M059J (cell line): ENCODE measurements around the gene NFATC1. TPM values are rescaled to one million over a fixed set of nuclear protein-coding genes. Genes with fewer than 3 reads are reported as not detected.

Source experiments
- DNase-seq: peaks from one replicate; pipeline ENCODE4 v3.0.0-alpha.2; 2012; ENCODE audit warnings: low read depth
- total RNA-seq: library from RNA; depleted of rRNA; stranded (reverse); fragments of >200 nt; shearing (Covaris generic); gene quantifications from 2 replicates; pipeline ENCODE4 v1.2.3, GENCODE V29; 2014

The NFATC1 gene
- total RNA-seq, 1 experiment from 2014 or later: 0.79 TPM

DNA sequence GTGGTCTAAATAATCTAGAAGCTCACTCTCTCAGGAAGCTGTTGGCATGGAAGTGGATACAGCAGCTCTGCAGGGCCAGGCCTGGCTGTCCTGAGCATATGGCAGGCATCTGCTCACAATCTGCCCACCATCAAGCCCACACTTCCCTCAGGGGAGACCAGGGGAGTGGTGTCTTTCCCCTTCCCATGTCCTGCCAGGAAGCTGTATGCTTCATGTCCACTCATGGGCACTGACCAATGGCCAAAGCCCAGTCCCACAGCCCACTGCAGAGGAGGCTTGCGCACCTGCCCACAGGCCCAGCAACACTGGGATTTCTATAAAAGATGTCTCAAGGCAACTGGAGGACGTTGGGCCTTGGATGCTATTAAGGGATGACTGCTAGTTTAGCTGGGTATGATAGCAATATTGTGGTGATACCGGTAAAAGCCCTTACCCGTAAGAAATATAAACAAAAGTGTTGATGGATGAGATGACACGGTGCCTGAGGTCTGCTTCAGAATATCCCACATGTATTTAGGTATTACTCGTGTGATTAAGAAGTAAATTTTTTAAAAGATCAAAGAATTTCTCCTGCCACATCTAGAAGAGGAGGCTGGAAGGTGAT is 177.2 kb downstream of the NFATC1 start:
- no peak for DNase-seq

DNA sequence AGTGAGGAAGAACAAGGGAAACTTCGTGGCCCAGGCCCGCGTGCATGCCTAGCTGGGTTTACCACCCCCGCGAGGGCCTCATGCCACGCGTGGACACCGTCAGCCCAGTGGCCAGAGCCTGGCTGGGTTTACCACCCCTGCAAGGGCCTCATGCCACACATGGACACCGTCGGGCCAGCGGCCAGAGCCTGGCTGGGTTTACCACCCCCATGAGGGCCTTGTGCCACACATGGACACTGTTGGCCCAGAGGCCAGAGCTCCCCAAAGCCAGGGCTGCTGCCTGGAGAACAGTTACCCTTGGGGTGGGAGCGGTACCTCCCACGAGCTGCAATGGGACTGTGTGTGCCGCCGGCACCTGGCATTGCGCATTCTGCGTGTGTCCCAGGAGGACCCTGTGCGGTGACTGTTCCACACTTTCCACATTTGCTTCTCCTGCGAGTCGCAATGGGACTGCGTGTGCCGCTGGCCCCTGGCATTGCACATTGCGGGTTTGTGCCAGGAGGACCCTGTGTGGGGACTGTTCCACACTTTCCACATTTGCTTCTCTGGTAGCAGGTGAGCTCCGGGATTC is 178.3 kb downstream of the NFATC1 start:
- no peak for DNase-seq

DNA sequence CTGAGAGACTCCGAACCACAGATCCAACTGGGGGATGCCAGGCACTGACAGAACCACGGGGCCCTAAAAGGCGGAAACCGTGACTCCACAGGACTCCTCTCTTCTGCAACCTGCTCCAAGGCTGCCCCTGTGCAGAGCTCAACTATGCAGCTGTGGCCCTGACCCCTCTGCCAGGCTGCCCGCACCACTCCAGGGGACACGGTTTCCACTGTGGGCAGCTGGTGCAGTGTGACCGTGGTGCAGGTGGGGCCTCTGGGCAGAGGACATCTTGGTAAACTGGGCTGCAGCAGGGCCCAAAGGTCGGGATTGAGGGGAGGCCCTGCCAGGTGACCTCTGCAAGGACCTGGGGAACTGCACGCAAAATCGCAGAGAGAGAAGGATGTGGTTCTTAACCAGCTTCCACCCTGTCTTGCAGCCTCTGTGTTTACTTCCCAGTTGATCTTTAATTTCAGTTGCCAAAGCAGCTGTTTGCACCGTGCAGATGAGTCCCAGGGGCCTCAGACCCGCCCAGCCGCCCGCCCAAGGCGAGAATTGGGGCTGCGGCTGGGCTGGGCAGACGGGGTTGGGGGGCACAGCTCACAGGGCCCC is 179.3 kb downstream of the NFATC1 start:
- no peak for DNase-seq

DNA sequence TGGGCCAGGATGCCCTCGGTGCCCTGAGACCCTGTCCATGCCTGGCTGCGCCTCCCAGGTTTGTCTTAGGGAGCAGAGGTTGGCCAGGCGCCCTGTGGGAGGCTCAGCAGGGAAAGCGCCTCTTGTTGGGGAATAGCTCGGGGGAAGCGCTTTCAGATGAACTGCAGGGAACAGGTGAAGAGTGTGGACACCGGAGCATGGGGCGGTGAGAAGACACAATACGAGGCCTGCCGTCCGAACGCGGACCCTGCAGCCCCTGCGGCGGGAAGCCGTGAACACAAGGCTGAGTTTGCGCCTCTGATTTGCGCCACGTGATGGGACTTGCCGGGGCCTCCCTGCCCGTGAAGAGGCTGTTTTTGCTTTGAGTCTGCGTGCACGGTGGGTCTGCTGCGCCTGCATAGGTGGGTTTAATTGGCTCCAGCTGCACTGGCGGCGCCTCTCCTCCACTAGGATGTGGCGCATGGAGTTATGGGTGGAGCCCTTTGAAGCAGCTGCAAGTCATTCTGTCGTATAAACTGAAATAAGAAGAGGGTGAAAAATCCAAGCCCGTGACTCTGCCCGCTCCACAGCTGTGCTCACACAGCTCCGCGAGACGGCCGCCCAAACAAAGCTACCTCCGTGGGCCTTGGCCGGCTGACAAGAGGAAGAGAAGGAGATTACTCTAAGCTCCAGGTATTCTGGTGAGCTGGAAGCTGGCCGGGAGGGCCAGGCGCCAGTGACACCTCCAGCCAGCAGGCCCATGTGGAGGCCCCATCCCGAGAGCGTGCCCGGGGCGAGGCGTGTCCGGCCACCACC is 180.4 kb downstream of the NFATC1 start:
- no peak for DNase-seq

DNA sequence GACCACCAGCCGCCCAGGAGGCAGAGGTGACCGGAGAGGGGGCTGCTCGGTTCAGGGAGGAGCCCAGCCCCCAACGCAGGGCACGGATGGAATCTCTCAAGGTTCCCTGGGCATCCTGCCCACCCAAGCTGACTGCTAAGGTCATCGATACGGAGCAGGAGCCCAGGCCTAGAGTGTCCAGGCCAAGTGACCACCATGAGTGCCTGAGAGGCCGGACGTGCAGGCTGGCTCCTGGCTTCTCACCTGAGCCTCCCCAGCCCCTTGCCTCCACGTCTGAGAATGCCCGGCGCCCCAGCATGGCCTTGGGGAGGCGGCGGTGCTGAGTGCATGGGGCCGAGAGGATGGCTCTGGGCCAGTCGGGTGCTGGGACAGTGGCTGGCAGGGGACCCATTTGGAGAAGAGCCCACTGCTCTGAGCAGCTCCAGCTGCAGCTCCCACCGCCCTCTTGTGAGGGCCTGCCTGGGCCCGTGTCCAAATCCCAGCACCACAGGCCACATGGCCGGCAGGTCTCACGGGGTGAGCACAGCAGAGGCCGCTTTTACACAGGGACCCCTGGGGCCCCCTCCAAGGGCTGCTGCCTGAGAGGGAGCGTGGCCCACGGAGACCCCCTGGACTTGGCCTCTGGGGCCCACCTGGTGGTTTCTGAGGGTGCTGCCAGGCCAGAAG is 181.1 kb downstream of the NFATC1 start:
- no peak for DNase-seq

DNA sequence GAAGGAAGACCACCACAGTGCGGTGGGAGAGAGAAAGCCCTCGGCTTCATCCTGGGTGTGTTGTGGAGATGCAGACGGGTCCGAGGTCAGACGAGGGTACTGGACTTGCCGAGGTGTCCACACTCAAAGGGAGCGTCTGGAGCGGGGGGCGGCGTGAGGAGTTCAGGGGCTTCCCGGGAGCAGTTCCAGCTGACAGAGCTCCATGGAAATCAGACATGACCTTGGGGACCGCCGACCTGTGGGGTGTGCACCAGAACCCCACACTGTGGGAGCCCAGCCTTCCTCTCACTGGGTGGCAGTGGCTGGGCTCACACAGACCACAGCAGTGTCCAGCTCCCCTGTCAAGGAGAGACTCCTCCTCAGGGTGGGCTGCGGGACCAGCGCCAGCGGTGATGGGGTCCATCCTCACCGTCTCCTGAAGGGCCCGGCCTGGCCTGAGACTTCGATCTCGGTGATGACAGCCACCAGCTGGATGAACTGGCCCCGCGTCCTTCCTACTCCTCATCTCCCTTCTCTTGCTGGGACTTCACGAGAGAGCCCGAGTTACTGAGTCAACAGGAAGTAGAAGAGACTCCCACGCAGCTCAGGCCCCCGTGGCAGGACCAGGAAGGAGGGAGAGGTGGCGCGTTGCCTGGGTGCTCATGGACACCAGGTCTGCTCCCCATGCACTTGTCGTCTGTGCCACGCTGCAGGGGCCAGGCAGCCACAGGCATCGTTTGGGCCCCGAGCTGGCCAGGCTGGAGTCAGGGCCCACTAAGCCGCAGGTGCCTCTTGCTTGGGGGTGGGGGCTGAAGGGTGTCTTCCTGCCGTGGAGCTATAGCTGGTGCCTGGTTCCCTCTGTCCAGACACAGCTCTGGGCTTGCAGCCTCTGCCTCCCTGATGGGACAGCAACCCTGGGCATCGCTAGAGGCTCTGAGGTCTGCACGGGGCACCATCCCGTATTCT is 182.0 kb downstream of the NFATC1 start:
- peak; percentile 16 for DNase-seq

DNA sequence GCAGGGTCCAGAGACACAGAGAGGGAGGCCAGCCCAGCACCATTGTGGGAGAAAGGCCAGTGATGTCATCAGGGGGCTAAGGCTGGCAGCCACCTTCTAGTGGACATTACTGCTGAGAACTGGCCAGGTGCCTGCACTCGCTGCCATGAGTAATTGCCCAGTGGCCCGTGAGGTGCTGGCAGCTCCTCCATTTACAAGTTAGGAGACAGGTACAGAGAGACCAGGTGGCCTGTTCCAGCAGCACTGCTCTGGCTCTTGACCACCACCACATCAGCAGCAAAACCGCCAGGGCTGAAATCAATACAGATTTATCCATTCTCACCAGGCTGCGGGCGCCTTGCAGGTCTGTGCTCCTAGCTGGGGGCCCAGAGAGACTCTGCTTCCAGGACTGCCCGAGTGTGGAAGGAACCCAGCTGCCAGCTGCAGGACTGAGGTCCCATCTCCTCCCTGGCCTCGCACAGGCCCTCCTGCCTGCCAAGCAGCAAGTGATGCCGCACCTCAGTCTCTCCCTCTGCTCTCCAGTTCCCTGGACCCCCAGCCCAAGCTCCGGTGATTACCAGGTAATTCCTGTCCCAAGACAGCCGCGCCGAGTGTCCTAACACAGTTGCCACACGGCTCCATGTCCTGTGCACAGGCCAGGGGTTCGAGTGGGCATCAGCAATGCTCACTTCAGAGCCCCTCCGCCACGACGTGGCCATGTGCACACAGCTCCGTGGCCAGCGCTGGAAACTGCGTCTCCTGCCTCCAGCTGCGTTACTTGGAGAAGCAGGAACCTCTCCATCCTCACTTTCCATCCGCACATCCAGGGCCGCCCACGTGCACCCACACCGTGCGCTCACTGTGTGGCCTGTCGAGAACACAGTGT is 182.9 kb downstream of the NFATC1 start:
- no peak for DNase-seq
